Natural killer cell (primary cell): ENCODE results near the gene BBS1. TPM values are rescaled to one million over a fixed set of nuclear protein-coding genes. Genes with fewer than 3 reads are reported as not detected.

ENCODE experiments used
- ATAC-seq, 3 donors: fragments of 150-1000 bp in 2 of 3; fragments of 200-7000 bp in 1 of 3; cut with Tn5 transposase; 1 replicate in 1 of 3; 2 replicates in 2 of 3; pipeline ENCODE4 v1.10.0; 2021; ENCODE audit warnings: mild to moderate bottlenecking in 2 of 3, moderate library complexity in 2 of 3
- DNase-seq, 2 donors: peaks; one replicate each; pipeline versions ENCODE4 v3.0.0 to v3.0.0-alpha.2; 2013 to 2021; ENCODE audit warnings: mixed read lengths in 1 of 2
- H3K27ac ChIP-seq: one replicate; pipeline ENCODE4 v1.5.1; 2013; ENCODE audit warnings: mild to moderate bottlenecking, low read length
- H3K27me3 ChIP-seq: one replicate; pipeline ENCODE4 v1.6.1; 2013; ENCODE audit warnings: low read length; ENCODE audit not compliant: control insufficient read depth, insufficient read depth
- H3K36me3 ChIP-seq: one replicate; pipeline ENCODE4 v1.6.1; 2013; ENCODE audit warnings: low read length; ENCODE audit not compliant: control insufficient read depth, insufficient read depth
- H3K4me1 ChIP-seq: one replicate; pipeline ENCODE4 v1.6.1; 2013; ENCODE audit warnings: low read length; ENCODE audit not compliant: control insufficient read depth, insufficient read depth
- H3K4me3 ChIP-seq: one replicate; pipeline ENCODE4 v1.5.1; 2013; ENCODE audit warnings: low read length
- H3K9me3 ChIP-seq: one replicate; pipeline ENCODE4 v1.6.1; 2013; ENCODE audit warnings: low read length; ENCODE audit not compliant: control insufficient read depth, insufficient read depth
- H3K27ac Mint-ChIP-seq, 2 donors: one replicate each; pipeline ENCODE4 v1.8.0; 2022; ENCODE audit warnings: mild to moderate bottlenecking in 2 of 2, mixed read lengths in 2 of 2, moderate library complexity in 1 of 2
- H3K27me3 Mint-ChIP-seq, 2 donors: one replicate each; pipeline ENCODE4 v1.8.0; 2022; ENCODE audit warnings: low read depth in 2 of 2, mixed read lengths in 2 of 2
- H3K36me3 Mint-ChIP-seq: one replicate; pipeline ENCODE4 v1.8.0; 2022; ENCODE audit warnings: mixed read lengths
- H3K4me1 Mint-ChIP-seq, 2 donors: one replicate each; pipeline ENCODE4 v1.8.0; 2022; ENCODE audit warnings: mixed read lengths in 2 of 2
- H3K4me3 Mint-ChIP-seq: one replicate; pipeline ENCODE4 v1.8.0; 2022; ENCODE audit warnings: mild to moderate bottlenecking, moderate library complexity, mixed read lengths
- H3K9me3 Mint-ChIP-seq, 2 donors: one replicate each; pipeline ENCODE4 v1.8.0; 2022; ENCODE audit warnings: mixed read lengths in 2 of 2
- CTCF ChIP-seq: fragments of 200-600 bp; IDR thresholded peaks from one replicate; pipeline ENCODE4 v1.8.0; 2022; ENCODE audit warnings: antibody characterized with exemption
- WGBS: methylation state at CpG from one replicate; pipeline ENCODE4 v1.1.7; 2013; ENCODE audit warnings: missing lambda C conversion rate; ENCODE audit not compliant: insufficient coverage; 5-methylcytosine and 5-hydroxymethylcytosine counted together
- intact Hi-C: fragments of 100-400 bp; cut with micrococcal nuclease; formaldehyde crosslinking; loops from one replicate; pipeline ENCODE4 v1.14.2; 2022
- total RNA-seq, 4 donors: library from RNA; stranded (reverse); fragments of 120-200 nt in 1 of 4; gene quantifications; one replicate each; pipeline versions ENCODE4 v1.2.3 to v1.2.4, GENCODE V29; 2013 to 2022

The BBS1 gene
- total RNA-seq, 3 donors from 2014 or later (not counting 1 experiment from before 2014, with no cell fraction given), result 12.5 to 22.5 (median 18.1) TPM

GRCh38 chr11:66562275-66562674 is 51.8 kb downstream of the BBS1 start:
- Mint-ChIP-seq H3K9me3 (no peaks in the 10 kb centered on the region), H3K36me3 (no peaks in the 10 kb centered on the region), H3K4me1 (no peaks in the 10 kb centered on the region), H3K27ac (no peak overlapping the region), H3K27me3 (peaks cover 0 to 3% of the 10 kb centered on the region in 2 donors), H3K4me3 (no peak overlapping the region)
- Histone ChIP-seq H3K27ac (no peak overlapping the region), H3K9me3 (no peaks in the 10 kb centered on the region), H3K36me3 (no peaks in the 10 kb centered on the region), H3K27me3 (peaks cover 2% of the 10 kb centered on the region), H3K4me1 (peaks cover 8% of the 10 kb centered on the region), H3K4me3 (no peak overlapping the region)
- DNase-seq, result no peak
- no peak for ATAC-seq
- TF ChIP-seq CTCF, result no peak
- WGBS, result 81% methylated on average over 2 of the region's 2 CpGs
- intact Hi-C loops, result no loop called here

- H3K9me3 Mint-ChIP-seq, result no peaks in the 10 kb centered on the region
- no peaks in the 10 kb centered on the region for H3K9me3 ChIP-seq
- intact Hi-C loops, result no loop called here
- H3K27ac ChIP-seq, result no peak overlapping the region
- ATAC-seq (no peak), DNase-seq (no peak)
- TF ChIP-seq CTCF, result no peak
- 93% methylated on average over 18 of the region's 20 CpGs for WGBS
- no peak overlapping the region for H3K27ac Mint-ChIP-seq
- peaks cover 2% of the 10 kb centered on the region for H3K27me3 ChIP-seq
- H3K27me3 Mint-ChIP-seq, result peaks cover 0 to 2% of the 10 kb centered on the region in 2 donors
- H3K36me3 ChIP-seq, result no peaks in the 10 kb centered on the region
- no peak overlapping the region for H3K4me3 Mint-ChIP-seq
- no peak overlapping the region for H3K4me3 ChIP-seq
- peaks cover 0 to 4% of the 10 kb centered on the region in 2 donors for H3K4me1 Mint-ChIP-seq
- peaks cover 15% of the 10 kb centered on the region for H3K4me1 ChIP-seq
- H3K36me3 Mint-ChIP-seq, result no peaks in the 10 kb centered on the region
These were observed 52.6 kb downstream of the BBS1 start for GRCh38 chr11:66562907-66563583.

GRCh38 chr11:66563832-66564231 is 53.4 kb downstream of the BBS1 start:
- Histone ChIP-seq H3K36me3 (no peaks in the 10 kb centered on the region), H3K4me3 (no peak overlapping the region), H3K9me3 (no peaks in the 10 kb centered on the region), H3K4me1 (peaks cover 18% of the 10 kb centered on the region), H3K27ac (no peak overlapping the region), H3K27me3 (peaks cover 2% of the 10 kb centered on the region)
- no peak overlapping the region for H3K4me3 Mint-ChIP-seq
- DNase-seq (no peak), ATAC-seq (no peak)
- WGBS, result 92% methylated on average over 10 of the region's 10 CpGs
- H3K27me3 Mint-ChIP-seq, result no peaks in the 10 kb centered on the region
- no peak for TF ChIP-seq CTCF
- H3K27ac Mint-ChIP-seq, result no peak overlapping the region
- intact Hi-C loops, result no loop called here
- H3K4me1 Mint-ChIP-seq, result peaks cover 4 to 9% of the 10 kb centered on the region in 2 donors
- no peaks in the 10 kb centered on the region for H3K36me3 Mint-ChIP-seq
- H3K9me3 Mint-ChIP-seq, result no peaks in the 10 kb centered on the region

GRCh38 chr11:66564538-66564937 is 54.1 kb downstream of the BBS1 start:
- no peak overlapping the region for H3K4me3 Mint-ChIP-seq
- DNase-seq, result no peak
- H3K36me3 ChIP-seq, result no peaks in the 10 kb centered on the region

More at GRCh38 chr11:66564538-66564937, 54.1 kb downstream of the BBS1 start:
- TF ChIP-seq CTCF, result no peak
- H3K9me3 Mint-ChIP-seq, result no peaks in the 10 kb centered on the region
- H3K36me3 Mint-ChIP-seq, result no peaks in the 10 kb centered on the region
- intact Hi-C loops, result no loop called here
- Histone ChIP-seq H3K27ac (no peak overlapping the region), H3K9me3 (no peaks in the 10 kb centered on the region), H3K27me3 (no peaks in the 10 kb centered on the region), H3K4me3 (no peak overlapping the region), H3K4me1 (peaks cover 13% of the 10 kb centered on the region)
- H3K27ac Mint-ChIP-seq, result no peak overlapping the region
- ATAC-seq, result no peak
- 93% methylated on average over 14 of the region's 14 CpGs for WGBS
- no peaks in the 10 kb centered on the region for H3K27me3 Mint-ChIP-seq
- H3K4me1 Mint-ChIP-seq, result peaks cover 4 to 9% of the 10 kb centered on the region in 2 donors
